Measurements from ENCODE around the gene ACER2. TPM values are rescaled to one million over a fixed set of nuclear protein-coding genes. Genes with fewer than 3 reads are reported as not detected.
A peak's percentile ranks its signal among the peaks of the same experiment; 100 is the strongest.

ACER2 gene
- total and polyA plus RNA-seq, 10 of the 15 experiments (the other 5 are each of a cell fraction or from before 2014, with no cell fraction given), result 0.07 to 3.1 (median 2.2) TPM

DNA sequence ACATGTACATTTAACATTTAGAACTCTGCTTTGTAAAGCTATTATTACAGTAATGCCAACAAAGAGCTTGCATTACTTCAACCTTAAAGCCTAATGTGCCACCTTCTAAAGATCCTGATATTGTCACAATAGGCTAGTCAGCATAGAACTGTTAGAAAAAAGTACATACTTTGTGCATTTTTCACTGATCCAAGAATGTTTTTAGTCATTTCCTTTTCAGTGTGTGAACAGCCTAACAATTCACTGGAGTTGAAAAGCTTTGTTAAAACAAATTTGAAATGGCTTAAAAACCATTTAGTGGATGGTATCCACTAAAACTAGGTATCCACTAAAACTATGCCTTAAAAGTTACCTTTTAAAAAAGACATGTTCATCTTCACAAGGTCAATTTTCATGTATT lies 33.3 kb upstream of the ACER2 start (continued):
- TF ChIP-seq, protein P1, sequence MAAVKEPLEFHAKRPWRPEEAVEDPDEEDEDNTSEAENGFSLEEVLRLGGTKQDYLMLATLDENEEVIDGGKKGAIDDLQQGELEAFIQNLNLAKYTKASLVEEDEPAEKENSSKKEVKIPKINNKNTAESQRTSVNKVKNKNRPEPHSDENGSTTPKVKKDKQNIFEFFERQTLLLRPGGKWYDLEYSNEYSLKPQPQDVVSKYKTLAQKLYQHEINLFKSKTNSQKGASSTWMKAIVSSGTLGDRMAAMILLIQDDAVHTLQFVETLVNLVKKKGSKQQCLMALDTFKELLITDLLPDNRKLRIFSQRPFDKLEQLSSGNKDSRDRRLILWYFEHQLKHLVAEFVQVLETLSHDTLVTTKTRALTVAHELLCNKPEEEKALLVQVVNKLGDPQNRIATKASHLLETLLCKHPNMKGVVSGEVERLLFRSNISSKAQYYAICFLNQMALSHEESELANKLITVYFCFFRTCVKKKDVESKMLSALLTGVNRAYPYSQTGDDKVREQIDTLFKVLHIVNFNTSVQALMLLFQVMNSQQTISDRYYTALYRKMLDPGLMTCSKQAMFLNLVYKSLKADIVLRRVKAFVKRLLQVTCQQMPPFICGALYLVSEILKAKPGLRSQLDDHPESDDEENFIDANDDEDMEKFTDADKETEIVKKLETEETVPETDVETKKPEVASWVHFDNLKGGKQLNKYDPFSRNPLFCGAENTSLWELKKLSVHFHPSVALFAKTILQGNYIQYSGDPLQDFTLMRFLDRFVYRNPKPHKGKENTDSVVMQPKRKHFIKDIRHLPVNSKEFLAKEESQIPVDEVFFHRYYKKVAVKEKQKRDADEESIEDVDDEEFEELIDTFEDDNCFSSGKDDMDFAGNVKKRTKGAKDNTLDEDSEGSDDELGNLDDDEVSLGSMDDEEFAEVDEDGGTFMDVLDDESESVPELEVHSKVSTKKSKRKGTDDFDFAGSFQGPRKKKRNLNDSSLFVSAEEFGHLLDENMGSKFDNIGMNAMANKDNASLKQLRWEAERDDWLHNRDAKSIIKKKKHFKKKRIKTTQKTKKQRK (IDR thresholded peaks at IDR 0.05; ENCODE audit: low read depth, low read length), result no peak
- TF ChIP-seq LARP7 (IDR thresholded peaks at IDR 0.05) (no peak), FOXM1 (IDR thresholded peaks at IDR 0.05; ENCODE audit: low read depth, low read length) (no peak), NR2C2 (IDR thresholded peaks at IDR 0.05; ENCODE audit: borderline replicate concordance, control insufficient read depth, insufficient read length, low read depth) (no peak)
- TF ChIP-seq, protein P2, sequence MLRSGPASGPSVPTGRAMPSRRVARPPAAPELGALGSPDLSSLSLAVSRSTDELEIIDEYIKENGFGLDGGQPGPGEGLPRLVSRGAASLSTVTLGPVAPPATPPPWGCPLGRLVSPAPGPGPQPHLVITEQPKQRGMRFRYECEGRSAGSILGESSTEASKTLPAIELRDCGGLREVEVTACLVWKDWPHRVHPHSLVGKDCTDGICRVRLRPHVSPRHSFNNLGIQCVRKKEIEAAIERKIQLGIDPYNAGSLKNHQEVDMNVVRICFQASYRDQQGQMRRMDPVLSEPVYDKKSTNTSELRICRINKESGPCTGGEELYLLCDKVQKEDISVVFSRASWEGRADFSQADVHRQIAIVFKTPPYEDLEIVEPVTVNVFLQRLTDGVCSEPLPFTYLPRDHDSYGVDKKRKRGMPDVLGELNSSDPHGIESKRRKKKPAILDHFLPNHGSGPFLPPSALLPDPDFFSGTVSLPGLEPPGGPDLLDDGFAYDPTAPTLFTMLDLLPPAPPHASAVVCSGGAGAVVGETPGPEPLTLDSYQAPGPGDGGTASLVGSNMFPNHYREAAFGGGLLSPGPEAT (IDR thresholded peaks at IDR 0.05; ENCODE audit: low read depth), result no peak

GRCh38 chr9:19376931-19377330 lies 31.9 kb upstream of the ACER2 start:
- no peak for DNase-seq (ENCODE audit: low read depth, low spot score)
- H4K20me1 ChIP-seq (ENCODE audit: control insufficient read depth, insufficient read depth), result no peaks in the 10 kb centered on the region

More at GRCh38 chr9:19376931-19377330, 31.9 kb upstream of the ACER2 start:
- Histone ChIP-seq H3K27me3 (replicated peaks in 1 of 2; ENCODE audit: control insufficient read depth in 2 of 2, insufficient read depth in 2 of 2, low read length in 1 of 2) (no peaks in the 10 kb centered on the region), H3K9me3 (replicated peaks; ENCODE audit: control insufficient read depth, insufficient read depth, low read length) (no peaks in the 10 kb centered on the region), H3K4me1 (ENCODE audit: control insufficient read depth, insufficient read depth, low read length) (peaks cover 5% of the 10 kb centered on the region), H3K36me3 (ENCODE audit: control insufficient read depth in 2 of 2, insufficient read depth in 2 of 2, low read length in 1 of 2) (peaks cover 7 to 38% of the 10 kb centered on the region in 2 experiments), H3K4me3 (peak overlapping the region; percentile 82), H2AFZ (ENCODE audit: control insufficient read depth, low read depth, low read length) (no peak overlapping the region), H3K4me2 (ENCODE audit: control insufficient read depth, insufficient read depth) (peak overlapping the region; percentile 79), H3K9ac (ENCODE audit: control insufficient read depth, insufficient read depth, low read length) (peak overlapping the region; percentile 12; the same call in 1 of the 2 replicates), H3K27ac (ENCODE audit: control insufficient read depth, insufficient read depth) (no peak overlapping the region), H3K79me2 (ENCODE audit: control insufficient read depth, insufficient read depth, low read length) (peaks cover 47% of the 10 kb centered on the region)
- no TSS peak for BruUV-seq (replicated peaks)
- ChIA-PET CTCF (interaction anchor here (1.1 to 5.8 kb wide), 4 partner anchors 76 to 144 kb away, joined by 3 to 31 read pairs (median 6); no protein-coding TSS in a partner anchor), SMC1A (ENCODE audit: uncharacterized antibody, unreplicated experiment) (interaction anchor here (1.1 to 2.3 kb wide), 3 partner anchors 21 to 81 kb away, joined by 3 to 7 read pairs (median 3); no protein-coding TSS in a partner anchor), POLR2A (interaction anchor here (1.1 to 1.3 kb wide), 2 partner anchors 77 to 144 kb away, joined by 3 to 4 read pairs; no protein-coding TSS in a partner anchor), RAD21 (ENCODE audit: unreplicated experiment) (no interaction called here)
- FAIRE-seq (no peak), ATAC-seq (no peak)
- in situ Hi-C loops (cut with MboI) (no loop called here), intact Hi-C loops (cut with micrococcal nuclease; ENCODE audit: unreplicated experiment) (no loop called here)
- WGBS (ENCODE audit: insufficient coverage, insufficient replicate concordance, low lambda C conversion rate, missing lambda C conversion rate), result 0% methylated on average over 2 of the region's 2 CpGs
- TF ChIP-seq BACH1 (IDR thresholded peaks at IDR 0.05; ENCODE audit: borderline replicate concordance), result 0 out of 2 replicates have a peak, but pooled peaks have one; percentile 37
- no peak for TF ChIP-seq MEF2B (IDR thresholded peaks at IDR 0.05; ENCODE audit: partially characterized antibody, poor library complexity, severe bottlenecking)
- no peak for TF ChIP-seq POLR2AphosphoS5 (IDR thresholded peaks at IDR 0.05; ENCODE audit: low read length)
- no peak for TF ChIP-seq ATF3 (IDR thresholded peaks at IDR 0.05; ENCODE audit: borderline replicate concordance, extremely low read depth, low read depth, low read length)
- 0 out of 2 replicates have a peak, but pooled peaks have one; percentile 30 for TF ChIP-seq POLR2AphosphoS2 (IDR thresholded peaks at IDR 0.05; ENCODE audit: low read depth, low read length)

Data from GM12878 (cell line).